Measurements from ENCODE around the gene MMP20.
A peak's percentile ranks its signal among the peaks of the same experiment; 100 is the strongest.

Gene MMP20

DNA sequence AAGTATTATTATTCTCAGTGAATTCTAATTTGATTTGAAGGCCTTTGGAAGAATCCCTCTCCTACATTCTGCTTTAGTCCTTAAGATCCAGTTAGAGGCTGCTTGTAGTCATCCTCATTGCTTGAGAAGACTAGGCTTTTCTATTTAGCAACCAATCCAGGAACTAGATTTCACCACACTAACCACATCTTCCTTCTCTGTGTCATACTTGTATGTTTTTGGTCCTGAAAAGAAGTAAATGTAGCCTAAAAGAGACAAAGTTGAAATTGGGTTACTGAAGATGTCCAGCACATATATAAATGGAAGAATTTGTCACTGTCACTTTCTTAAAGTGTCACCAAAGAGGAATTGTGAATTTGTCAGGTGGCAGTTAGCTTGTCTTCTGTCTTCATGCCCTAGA lies 48.0 kb downstream of the MMP20 start:
- Histone ChIP-seq H3K9me2 (ENCODE audit: low read depth, low read length) (no peaks in the 10 kb centered on the region), H3K4me1 (ENCODE audit: insufficient read depth, low read length, severe bottlenecking) (peaks cover 19% of the 10 kb centered on the region), H3K79me2 (ENCODE audit: insufficient read depth, low read length) (no peaks in the 10 kb centered on the region), H4K20me1 (ENCODE audit: insufficient read depth, low read length) (no peaks in the 10 kb centered on the region), H3K9ac (ENCODE audit: low read length) (no peak overlapping the region), H2AFZ (ENCODE audit: low read length) (0 out of 2 replicates have a peak overlapping the region, but pooled peaks have one; percentile 23), H3K27ac (ENCODE audit: low read depth, low read length, poor library complexity, severe bottlenecking) (no peak overlapping the region), H3K27me3 (ENCODE audit: insufficient read depth, low read length) (no peaks in the 10 kb centered on the region), H3K4me3 (ENCODE audit: low read depth, low read length, poor library complexity, severe bottlenecking) (no peak overlapping the region), H3K9me3 (ENCODE audit: low read length) (no peaks in the 10 kb centered on the region), H3F3A (ENCODE audit: insufficient read depth, low read length) (no peaks in the 10 kb centered on the region), H3K4me2 (ENCODE audit: low read length) (no peak overlapping the region), H3K36me3 (ENCODE audit: insufficient read depth, low read length) (no peaks in the 10 kb centered on the region)
- TF ChIP-seq, protein P1, sequence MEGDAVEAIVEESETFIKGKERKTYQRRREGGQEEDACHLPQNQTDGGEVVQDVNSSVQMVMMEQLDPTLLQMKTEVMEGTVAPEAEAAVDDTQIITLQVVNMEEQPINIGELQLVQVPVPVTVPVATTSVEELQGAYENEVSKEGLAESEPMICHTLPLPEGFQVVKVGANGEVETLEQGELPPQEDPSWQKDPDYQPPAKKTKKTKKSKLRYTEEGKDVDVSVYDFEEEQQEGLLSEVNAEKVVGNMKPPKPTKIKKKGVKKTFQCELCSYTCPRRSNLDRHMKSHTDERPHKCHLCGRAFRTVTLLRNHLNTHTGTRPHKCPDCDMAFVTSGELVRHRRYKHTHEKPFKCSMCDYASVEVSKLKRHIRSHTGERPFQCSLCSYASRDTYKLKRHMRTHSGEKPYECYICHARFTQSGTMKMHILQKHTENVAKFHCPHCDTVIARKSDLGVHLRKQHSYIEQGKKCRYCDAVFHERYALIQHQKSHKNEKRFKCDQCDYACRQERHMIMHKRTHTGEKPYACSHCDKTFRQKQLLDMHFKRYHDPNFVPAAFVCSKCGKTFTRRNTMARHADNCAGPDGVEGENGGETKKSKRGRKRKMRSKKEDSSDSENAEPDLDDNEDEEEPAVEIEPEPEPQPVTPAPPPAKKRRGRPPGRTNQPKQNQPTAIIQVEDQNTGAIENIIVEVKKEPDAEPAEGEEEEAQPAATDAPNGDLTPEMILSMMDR (IDR thresholded peaks at IDR 0.05; ENCODE audit: low read length), result no peak
- TF ChIP-seq EZH2 (IDR thresholded peaks at IDR 0.05; ENCODE audit: borderline replicate concordance, low read length), result no peak

DNA sequence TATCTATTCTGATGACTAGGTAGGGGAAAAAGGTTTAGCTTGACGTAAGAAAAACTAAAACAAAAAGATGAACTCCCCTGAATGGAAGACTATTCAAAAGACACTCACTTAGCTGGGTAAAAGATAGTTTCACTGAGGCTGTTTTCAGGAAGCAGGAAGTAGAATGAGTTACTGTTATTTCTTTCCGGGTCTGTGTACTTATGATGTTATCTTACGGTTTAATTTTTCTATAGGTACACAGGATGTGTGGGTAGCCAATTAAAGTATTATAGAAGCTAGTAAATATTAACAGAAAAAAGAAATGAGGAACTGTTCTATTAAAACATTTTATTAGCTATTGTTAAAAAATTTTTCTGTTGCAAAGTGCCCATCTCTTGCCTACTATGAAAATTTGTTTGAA lies 48.8 kb downstream of the MMP20 start:
- H3K9ac ChIP-seq (ENCODE audit: low read length), result no peak overlapping the region

DNA sequence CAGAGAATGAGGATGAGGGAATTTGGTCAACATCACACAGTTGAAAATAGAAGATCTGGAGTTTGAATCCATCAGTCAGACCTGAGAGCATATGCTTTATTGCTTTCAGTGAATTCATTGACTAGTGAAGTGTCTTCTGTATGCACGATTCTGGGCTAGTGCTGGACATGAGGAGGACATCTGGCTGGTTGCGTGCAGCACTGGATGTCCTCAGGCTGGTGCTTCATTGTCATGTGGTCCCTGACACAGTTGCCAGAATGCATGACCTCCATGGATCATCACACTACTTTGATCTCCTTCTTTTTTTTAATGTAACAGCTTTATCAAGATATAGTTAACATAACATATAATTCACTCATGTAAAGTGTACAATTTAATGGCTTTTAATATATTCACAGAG lies 50.1 kb downstream of the MMP20 start:
- H3K27ac ChIP-seq (ENCODE audit: low read depth, low read length, poor library complexity, severe bottlenecking), result no peak overlapping the region
- H3K4me2 ChIP-seq (ENCODE audit: low read length), result no peak overlapping the region
- no peak overlapping the region for H2AFZ ChIP-seq (ENCODE audit: low read length)
- H3K27me3 ChIP-seq (ENCODE audit: insufficient read depth, low read length), result no peaks in the 10 kb centered on the region
- no peaks in the 10 kb centered on the region for H3K9me2 ChIP-seq (ENCODE audit: low read depth, low read length)
- no peak for TF ChIP-seq EZH2 (IDR thresholded peaks at IDR 0.05; ENCODE audit: borderline replicate concordance, low read length)
- TF ChIP-seq, protein P1 (IDR thresholded peaks at IDR 0.05; ENCODE audit: low read length), result no peak
- no peak overlapping the region for H3K4me3 ChIP-seq (ENCODE audit: low read depth, low read length, poor library complexity, severe bottlenecking)
- H3K9ac ChIP-seq (ENCODE audit: low read length), result no peak overlapping the region
- peaks cover under 1% of the 10 kb centered on the region; the same call in 1 of the 2 replicates for H3K9me3 ChIP-seq (ENCODE audit: low read length)
- no peaks in the 10 kb centered on the region for H3K79me2 ChIP-seq (ENCODE audit: insufficient read depth, low read length)
- H3F3A ChIP-seq (ENCODE audit: insufficient read depth, low read length), result no peaks in the 10 kb centered on the region
- H3K4me1 ChIP-seq (ENCODE audit: insufficient read depth, low read length, severe bottlenecking), result peaks cover 11% of the 10 kb centered on the region
- no peaks in the 10 kb centered on the region for H3K36me3 ChIP-seq (ENCODE audit: insufficient read depth, low read length)
- H4K20me1 ChIP-seq (ENCODE audit: insufficient read depth, low read length), result no peaks in the 10 kb centered on the region

More for the DNA sequence above, 48.8 kb downstream of the MMP20 start:
- no peak for TF ChIP-seq EZH2 (IDR thresholded peaks at IDR 0.05; ENCODE audit: borderline replicate concordance, low read length)
- TF ChIP-seq, protein P1 (IDR thresholded peaks at IDR 0.05; ENCODE audit: low read length), result no peak
- Histone ChIP-seq H3K4me3 (ENCODE audit: low read depth, low read length, poor library complexity, severe bottlenecking) (no peak overlapping the region), H3K27ac (ENCODE audit: low read depth, low read length, poor library complexity, severe bottlenecking) (no peak overlapping the region), H4K20me1 (ENCODE audit: insufficient read depth, low read length) (no peaks in the 10 kb centered on the region), H3K36me3 (ENCODE audit: insufficient read depth, low read length) (no peaks in the 10 kb centered on the region), H2AFZ (ENCODE audit: low read length) (peak overlapping the region; percentile 98), H3K4me2 (ENCODE audit: low read length) (no peak overlapping the region), H3K9me3 (ENCODE audit: low read length) (no peaks in the 10 kb centered on the region), H3K27me3 (ENCODE audit: insufficient read depth, low read length) (no peaks in the 10 kb centered on the region), H3K9me2 (ENCODE audit: low read depth, low read length) (no peaks in the 10 kb centered on the region), H3K79me2 (ENCODE audit: insufficient read depth, low read length) (no peaks in the 10 kb centered on the region), H3F3A (ENCODE audit: insufficient read depth, low read length) (no peaks in the 10 kb centered on the region), H3K4me1 (ENCODE audit: insufficient read depth, low read length, severe bottlenecking) (peaks cover 19% of the 10 kb centered on the region)
